ENCODE measurements around the gene PIAS4.
A peak's percentile ranks its signal among the peaks of the same experiment; 100 is the strongest.

PIAS4 gene

DNA sequence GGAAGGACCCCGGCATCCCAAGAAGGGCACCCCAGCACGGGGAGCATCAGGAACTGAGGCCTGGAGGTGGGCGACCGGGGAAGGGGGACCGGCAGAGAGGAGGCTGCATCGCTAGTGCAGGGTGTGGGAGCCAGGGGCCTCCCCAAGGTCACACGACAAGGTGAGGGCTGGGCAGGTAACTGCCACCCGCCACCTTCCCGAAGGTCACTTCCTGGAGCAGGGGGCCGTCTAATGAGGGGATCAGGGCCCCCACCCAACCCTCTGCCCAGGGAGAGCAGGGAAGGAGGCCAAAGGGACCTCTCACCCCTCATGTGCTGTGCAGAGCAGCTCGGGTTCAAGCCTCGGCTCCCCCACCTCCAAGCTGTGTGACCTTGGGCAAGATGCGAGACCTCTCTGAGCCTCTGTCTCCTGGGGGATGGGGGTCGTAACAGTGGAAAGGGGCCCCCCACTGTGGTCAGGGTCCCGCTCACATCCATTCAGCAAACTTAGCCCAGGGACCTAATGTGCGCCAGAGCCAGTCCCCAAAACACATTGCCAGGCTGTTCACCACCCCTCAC lies 53.2 kb downstream of the PIAS4 start:
- no peak for DNase-seq

- no peak for DNase-seq
Observed at GRCh38 chr19:4061178-4061682, 53.7 kb downstream of the PIAS4 start.

GRCh38 chr19:4061683-4062418 lies 54.3 kb downstream of the PIAS4 start:
- DNase-seq: no peak

DNA sequence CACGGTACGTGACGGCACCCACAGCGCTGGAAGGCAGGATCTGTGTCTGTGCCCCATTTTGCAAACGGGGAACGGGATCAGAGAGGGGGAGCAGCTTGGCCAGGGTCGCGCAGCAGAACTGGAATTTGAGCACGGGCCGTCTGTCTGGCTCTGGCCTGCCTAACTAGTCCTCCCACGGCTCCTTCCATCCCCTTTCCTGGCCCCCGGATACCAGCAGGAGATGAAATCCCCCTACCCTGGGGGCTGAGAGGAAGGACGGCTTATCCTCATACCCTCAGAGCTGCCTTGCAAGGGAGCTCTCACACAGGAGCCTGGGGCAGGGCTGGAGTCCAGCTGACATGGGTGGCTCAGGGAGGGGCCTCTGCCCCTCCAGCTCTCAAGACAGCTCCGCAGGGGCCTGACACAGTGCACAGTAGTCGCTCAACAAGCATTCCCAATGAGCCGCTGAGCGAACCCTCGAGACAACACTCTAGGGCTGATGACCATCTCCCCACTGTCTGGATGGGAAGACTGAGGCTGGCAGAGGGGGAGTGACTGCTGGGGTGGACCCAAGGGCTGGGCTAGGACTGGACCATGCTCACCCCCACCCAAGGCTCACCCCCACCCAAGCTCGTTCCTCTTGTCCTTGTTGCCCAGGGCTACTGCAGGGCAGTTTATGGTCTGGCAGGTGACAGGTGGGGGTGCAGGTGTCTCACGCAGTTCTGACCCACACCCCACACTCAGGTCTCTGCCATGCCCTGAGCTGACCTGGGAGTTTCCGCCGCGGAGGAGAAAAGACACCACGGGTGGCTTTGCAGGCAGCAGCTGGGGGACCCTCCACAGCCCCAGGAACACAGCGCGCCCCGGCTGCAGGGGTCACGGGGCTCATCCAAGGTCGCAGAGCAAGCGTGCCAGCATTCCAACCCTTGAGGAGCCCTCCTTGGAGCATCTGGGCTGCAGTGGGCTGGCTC lies 55.2 kb downstream of the PIAS4 start:
- DNase-seq: no peak

DNA sequence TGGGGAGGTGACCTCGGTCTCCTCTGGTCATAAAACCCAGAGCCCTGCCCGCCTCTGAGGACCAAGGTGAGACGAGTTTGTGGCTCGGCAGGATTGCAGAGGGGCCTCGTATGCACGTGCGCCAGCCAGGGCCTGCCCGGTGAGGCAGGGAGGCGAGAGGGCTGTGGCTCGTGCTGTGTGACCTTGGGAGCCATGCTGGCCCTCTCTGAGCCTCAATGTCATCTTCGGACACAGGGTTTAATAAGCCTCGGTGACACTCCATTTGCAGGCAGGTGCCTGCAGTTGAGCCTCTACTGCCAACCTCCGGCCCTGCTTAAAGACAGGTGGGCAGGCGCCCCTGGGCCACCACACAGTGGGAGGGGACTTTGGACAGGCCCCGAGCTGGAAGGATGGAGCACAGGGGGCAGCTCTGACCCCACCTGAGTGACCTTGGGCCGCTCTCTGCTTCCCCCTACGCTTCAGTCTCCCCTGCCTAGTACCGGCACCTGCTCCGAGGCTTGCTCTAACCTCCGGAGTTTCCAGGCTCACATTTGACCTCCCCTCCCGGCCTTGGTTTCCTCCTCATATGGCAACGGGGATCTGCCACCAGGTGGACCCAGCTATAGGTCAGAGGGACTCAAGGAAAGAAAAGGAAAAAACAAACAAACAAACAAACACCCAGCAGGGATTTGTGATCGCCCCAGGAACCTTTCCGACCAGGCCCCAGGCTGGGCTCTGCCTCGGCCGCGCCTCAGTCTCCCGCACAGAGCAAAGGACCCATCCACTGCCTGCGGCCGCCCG lies 56.0 kb downstream of the PIAS4 start:
- DNase-seq: no peak

DNA sequence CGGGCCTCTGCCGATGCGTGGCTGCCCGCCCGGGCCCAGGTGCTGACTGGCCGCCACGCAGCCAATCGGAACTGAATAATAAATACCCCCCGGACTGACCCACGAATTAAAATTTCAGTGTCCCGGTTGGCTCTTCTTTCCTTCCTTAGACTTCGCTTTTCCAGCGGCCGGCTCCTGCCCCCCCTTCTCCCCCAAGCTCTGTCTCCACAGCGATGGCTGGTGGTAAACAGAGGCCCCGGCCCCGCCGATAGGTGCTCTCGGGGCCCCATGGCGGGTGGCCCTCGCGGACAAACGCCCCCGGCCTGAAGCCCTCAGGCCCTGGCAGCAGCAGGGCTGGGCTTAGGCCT lies 56.6 kb downstream of the PIAS4 start:
- no peak for DNase-seq

DNA sequence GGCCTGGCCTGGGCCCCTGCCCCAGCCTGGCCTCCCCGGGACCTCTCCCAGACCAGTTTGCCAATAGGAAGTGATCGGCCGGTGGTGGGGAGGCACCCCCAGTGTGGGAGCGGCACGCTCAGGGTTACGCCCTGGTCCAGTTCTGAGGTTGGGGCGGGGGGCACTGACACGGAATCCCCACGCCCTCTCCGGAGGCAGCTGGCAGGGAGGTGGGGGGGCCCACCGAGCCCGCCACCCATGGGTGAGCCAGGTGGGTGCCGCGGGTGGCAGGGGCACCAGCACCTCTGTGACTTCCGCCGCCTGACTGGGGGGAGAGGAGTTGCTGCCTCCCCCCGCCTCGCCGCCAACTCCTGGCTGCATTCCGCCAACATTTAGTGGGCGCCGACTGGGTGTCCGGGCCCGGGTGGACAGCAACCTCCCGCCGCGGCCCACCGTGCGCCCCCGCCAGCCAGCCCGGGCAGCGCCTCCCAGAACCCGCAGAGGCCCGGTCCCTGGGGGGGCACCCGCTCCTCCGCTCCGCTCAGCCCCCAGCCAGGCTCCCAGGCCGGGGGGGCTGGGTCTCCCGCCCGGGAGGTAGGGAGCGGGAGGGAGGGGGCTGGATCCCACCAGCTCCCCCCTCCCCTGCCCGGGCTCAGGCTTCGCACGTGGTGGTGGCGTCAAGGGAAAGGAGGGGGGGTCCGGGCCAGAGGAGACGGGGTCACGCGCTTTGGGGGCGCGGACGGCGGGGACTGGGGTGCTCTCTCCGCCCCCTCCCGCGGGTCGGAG lies 57.1 kb downstream of the PIAS4 start:
- peak; percentile 63 for DNase-seq

DNA sequence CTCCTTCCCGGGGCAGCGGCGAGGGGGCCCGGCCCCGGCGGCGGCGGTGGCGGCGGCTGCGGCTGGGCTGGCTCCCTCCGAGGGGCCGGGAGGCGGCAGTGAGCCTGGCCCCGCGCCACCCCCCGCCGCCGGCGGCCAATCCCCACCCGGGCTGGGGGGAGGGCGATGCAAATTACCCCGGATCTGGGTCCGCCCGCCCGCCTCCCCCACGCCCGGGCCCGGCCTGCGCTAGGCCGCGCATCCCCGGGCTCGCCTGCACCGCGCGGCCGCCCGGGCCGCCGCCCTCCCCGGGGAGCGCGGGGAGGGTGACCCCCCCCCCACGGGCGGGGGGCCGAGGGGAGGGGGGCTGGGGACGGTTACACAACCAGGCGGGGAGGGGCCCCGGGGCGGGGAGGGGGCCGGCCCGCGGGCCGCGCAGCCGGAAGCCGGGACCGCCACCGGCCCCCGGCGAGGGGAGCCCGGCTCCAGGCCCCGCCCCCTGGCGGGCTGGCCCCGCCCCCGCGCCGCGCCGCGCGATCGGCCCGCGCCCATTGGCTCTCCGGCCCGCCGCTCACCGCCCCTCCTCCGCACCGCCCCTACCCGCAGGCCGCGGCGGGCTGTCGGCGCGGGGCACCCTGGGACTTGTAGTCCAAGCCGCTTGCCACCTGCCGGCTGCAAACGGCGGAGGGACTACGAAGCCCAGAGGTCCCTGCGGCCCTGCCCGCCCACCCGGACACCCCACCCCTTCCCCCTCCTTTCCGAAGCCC lies 58.1 kb downstream of the PIAS4 start:
- DNase-seq: peak; percentile 99

DNA sequence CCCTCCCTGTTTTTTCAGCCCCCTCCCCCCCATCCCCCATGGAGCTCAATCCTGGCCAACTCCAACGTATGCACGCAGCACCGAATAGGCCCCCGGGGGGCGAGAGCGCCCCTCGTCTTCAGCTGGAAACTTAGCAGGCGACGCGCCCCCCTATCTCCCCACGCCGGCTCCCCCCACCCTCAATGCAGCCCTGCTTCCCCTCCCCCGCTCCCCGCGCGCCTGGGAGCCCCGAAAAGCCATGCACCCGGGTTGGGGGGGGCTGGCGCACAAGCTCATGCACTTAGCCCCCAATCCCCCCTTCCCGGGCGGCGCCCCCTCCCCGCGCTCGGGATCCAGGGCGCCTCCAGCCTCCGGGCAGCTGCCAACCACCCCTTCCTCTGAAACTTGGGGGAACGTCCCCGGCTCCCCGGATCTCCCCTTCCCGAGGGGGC lies 58.7 kb downstream of the PIAS4 start:
- no peak for DNase-seq

DNA sequence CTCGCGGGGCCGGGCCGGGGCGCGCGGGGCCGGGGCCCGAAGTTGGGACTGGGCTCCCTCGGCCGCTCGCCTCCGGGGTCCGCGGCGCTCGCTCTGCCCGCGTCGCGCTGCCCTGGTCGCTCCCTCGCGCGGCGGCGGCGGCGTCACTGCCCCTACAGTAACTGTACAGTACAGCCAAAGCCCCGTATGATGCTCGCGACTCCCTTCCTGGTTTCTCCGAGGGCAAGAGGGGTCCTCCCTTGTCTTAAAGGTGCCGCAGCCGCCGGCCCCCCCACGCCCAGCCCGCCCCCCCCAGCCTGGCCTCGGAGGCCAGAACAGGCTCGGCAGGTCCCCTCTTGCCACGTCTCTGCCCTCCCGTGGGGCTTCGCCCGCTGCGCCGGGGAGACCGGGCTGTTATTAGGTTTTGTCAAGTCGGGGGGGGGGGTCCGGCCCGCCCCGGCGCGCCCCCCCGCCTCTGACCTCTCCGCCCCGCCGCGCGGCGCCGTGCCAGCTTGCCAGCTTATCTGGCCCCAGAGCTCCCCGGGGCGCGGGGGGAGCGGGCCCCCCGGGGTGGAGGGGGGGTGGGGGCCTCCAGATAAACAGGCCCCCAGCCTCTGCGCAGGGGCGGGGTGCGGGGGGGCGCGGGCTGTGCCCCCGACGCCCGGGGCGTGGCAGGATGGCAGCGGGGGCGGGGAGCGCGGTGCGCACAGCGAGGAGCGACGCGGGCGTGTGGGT lies 59.3 kb downstream of the PIAS4 start, which contains the start of gene ZBTB7A:
TSS of gene ZBTB7A (minus strand) at position 218 of the 714 bp plus-strand sequence. CDS start 11,667 bp downstream, outside the sequence.
- peak; percentile 87 for DNase-seq

GRCh38 chr19:4067396-4068046 lies 60.0 kb downstream of the PIAS4 start:
- DNase-seq: peak; percentile 62

- DNase-seq: peak; percentile 24
Observed at GRCh38 chr19:4068047-4068966, 60.8 kb downstream of the PIAS4 start.

DNA sequence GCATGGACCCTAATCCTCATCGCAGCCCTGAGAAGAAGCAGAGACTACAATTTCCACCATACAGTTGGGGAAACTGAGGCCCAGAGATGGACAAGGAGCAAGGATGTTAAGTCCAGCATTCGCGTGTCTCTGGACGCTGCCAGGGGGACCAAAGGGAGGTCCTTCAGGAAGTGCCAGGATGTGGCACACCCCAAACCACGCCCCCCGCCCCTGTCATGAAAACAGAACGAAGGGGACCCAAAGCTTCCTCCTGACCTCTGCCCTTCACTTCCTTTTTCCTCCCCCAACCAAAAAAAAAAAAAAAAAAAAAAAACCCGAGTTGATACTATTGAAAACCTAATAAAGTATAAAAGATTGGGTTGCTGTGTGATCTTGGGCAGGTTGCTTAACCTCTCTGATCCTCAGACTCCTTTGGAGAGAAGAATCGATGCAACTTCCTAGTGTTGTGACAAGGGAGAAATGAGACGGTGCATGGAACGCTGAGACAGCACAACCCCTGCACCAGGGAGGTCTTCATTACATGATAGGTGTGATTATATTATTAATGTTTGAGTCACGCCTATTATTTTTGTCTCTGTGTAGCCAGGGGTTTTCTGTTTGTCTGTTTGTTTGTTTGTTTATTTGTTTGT lies 61.9 kb downstream of the PIAS4 start:
- no peak for DNase-seq

- DNase-seq: no peak
Observed at GRCh38 chr19:4071610-4072009, 64.1 kb downstream of the PIAS4 start.

DNA sequence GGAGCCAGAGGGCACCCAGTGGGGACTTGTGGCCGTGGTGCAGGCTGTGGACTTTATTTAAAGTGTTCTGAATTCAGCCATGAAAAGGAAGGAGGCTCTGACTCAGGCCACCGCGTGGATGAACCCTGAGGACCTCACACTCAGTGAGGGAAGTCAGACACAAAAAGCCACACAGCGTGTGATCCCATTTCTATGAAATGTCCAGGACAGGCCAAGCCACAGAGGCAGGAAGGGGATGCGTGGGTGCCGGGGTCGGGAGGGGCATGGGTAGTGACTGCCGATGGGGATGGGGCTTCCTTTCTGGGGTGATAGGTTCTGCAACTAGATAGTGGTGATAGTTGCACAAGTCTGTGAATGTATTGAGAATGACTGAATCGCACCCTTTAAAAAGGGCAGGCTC lies 67.8 kb downstream of the PIAS4 start:
- DNase-seq: no peak

GRCh38 chr19:4077007-4077374 lies 69.5 kb downstream of the PIAS4 start:
- DNase-seq: no peak

GRCh38 chr19:4077800-4078684 lies 70.5 kb downstream of the PIAS4 start:
- DNase-seq: peak; percentile 75
